Body of pancreas (tissue), 4 donors: ENCODE measurements around the gene HEATR5A.
"Not testable (repeated sequence)": the region's sequence is repeated elsewhere in the genome, so short reads cannot be mapped to it uniquely, and the experiment has no call there.

ENCODE experiments used
- CTCF ChIP-seq, 7 experiments: fragments of 450-650 bp in 4 of 7; fragments of 200-600 bp in 3 of 7; sonication (generic) in 3 of 7; IDR thresholded peaks; one replicate each; pipeline ENCODE4 v1.5.1; 2016 to 2019; ENCODE audit warnings: antibody characterized with exemption in 7 of 7
- POLR2A ChIP-seq, 3 donors: fragments of 450-650 bp; IDR thresholded peaks; one replicate each; pipeline ENCODE4 v1.6.1; 2016; ENCODE audit warnings: antibody characterized with exemption in 3 of 3, mild to moderate bottlenecking in 2 of 3

GRCh38 chr14:31361761-31362160 is 58.6 kb downstream of the HEATR5A start:
- TF ChIP-seq CTCF, POLR2A (IDR thresholded peaks at IDR 0.05): not testable (repeated sequence)
